IPS DF 19.7 (cell line): ENCODE results near the gene TRAF3IP1.

Experiments
- DNase-seq: peaks from one replicate; pipeline ENCODE4 v3.0.0-alpha.2; 2013; ENCODE audit warnings: low read depth, low spot score

Gene TRAF3IP1

DNA sequence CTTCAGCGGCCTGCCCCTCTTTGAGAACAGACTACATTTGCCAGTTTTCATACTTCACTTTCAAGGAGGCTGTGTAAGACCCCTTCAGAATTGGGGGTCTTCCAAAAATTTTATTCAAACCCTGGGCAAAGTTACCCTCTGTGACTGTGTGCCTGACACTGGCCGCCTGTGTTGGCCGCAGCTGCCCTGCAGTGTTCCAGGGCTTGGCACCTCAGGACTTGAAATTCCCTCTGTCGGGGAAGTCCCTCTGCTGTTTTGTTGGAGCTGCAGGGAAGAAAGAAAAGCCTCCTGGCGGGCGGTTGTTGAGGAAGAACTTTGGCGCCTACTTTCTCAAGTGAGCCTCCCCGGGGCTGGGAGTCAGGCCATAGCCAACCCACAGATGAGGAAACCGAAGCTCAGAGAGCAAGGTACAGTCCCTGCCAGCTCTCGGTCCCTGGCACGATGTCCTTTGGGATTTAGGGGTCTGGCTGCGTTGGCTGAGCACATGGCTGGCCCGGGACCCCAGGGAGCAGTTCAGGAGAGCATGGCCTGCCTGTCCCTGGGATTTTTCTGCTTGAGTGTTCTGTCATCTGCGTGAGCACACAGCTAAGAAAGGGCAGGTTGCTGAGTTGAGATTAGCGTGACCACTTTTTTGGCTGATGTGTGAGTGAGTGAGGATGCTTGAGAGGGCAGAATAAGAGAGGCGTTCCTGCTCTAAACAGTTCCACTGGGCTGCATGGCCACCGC is 88.5 kb downstream of the TRAF3IP1 start:
- no peak for DNase-seq

DNA sequence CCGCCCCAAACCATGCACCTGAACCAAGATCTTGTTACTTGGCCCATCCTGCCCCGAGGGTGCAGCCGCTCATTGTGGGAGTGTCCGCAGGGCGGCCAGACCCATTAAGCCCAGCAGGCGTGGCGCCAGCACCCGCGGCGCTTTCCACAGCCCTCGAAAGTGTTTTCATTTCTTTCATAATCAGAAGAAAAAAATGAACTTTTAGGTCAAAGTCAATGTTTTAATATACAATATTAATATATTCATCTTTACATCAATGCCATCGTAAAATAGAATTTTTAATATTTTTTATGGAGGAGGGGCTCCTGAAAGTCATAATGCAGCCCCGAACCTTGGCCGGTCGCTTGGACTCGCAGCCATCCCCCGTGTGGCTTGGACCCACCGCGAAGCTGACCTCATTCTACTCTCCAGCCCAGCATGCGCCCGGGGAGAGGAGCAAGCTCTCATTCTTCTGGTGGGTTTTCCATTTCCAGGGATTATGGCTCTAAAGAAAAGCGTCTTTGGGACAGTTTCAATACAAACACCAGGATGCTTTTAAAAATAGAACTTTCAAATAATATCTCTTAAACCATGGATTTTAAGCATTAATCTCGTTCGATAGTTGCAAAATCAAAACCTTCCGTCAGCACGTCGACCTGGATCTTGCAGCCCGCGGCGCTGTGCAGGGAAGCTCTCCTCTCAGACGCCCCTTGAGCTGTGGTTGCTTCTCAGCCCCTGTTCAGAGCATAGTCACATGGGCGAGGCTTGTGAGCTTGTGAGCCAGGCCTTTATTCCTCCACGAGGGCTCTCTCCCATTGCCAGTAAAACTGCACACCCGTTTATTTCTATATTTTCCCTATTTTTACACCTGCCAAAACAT is 89.3 kb downstream of the TRAF3IP1 start:
- no peak for DNase-seq

DNA sequence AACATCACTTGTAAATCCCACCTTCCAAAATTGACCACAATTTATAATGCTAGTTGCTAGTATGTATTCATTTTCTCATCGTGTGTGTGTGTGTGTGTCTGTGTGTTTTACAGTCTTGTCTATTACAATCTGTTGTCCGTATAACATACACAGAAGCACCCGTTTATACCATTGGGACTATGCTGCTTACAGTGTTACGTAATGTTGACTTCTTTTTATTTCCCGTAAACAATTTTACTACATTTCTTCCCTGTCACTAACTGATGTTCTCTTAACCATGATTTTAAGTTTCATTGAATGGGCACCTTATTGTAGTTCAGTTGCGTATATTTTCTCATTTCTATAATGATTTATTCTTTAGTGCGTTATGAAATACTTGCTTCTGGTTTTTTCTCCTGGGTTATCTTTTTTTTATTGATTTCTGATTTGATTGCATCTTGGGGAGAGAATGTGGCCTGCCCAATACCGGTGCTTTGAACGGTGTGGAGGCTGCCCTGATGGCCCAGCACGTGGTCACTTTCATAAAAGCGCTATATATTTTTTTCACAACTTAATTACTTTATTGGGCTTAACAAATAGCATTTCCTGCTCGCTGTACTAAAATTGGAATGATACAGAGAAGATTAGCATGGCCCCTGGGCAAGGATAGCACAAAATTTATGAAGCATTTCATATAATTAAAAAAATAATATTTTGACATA is 91.9 kb downstream of the TRAF3IP1 start:
- DNase-seq: no peak

DNA sequence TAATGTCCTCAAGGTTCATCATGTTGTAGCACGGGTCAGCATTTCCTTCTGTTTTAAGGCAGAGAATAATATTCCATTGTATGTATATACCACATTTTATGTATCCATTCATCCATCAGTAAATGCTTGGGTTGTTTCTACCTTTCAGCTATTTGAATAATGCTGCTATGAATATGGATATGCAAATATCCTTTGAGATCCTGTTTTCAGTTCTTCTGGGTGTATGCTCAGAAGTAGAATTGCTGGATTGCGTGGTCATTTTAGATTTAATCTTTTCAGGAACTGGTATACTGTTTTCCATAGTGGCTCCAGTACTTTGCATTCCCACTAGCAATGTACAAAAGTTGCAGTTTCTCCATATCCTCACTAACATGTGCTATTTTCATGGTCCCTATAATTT is 93.0 kb downstream of the TRAF3IP1 start:
- DNase-seq: no peak

DNA sequence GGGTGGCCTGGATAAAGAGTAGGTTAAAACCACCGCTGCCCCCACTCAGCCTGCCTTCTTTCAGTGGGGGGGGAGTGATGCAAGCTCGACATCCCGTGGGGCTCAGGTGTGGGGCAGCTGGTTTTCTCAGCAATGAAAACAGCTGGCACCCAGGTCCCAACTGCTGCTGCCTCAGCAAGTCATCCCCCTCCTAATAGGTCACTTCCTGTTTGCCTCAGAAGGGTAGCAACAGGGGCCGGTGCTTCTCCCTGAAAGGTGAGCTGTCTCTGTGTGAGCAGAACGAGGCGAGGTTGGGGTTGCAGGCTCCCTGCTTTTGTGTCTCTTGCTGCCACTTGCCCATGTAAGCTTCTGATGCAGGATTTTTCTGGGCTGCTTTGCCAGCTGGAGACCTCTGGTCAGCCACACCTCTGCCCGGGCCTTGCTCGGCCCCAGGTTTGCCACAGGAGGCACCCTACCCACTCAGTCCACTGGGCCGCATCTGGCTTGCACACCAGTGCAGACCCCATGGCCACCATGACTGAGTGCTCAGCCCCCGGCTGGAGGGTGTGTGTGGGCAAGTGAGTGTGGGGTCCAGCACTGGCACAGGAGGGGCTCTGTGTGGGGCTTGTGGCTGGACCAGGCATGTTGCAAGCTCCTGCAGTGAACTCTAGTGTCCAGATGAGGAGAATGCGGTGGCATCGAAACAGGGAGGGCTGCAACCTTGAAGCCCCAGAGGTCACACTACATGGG is 94.9 kb downstream of the TRAF3IP1 start:
- DNase-seq: no peak

DNA sequence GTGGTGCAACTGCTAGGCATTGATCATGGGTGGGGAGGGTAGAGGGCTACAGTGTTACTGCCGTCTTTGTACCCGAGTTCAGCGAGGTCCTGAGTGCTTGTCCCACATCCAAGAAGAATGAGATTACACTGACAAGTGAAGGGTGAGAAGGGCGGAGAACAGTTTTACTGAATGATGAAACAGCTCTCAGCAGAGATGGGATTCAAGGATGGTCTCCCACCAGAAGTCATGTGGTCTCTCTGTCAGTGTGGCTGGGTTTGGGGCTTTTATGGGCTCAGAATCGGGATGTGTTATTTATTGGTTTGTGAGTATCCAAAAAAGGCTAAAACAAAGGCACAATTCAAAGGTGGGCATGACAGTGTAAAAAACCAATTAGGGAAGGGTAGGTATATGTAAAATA is 95.6 kb downstream of the TRAF3IP1 start:
- no peak for DNase-seq

DNA sequence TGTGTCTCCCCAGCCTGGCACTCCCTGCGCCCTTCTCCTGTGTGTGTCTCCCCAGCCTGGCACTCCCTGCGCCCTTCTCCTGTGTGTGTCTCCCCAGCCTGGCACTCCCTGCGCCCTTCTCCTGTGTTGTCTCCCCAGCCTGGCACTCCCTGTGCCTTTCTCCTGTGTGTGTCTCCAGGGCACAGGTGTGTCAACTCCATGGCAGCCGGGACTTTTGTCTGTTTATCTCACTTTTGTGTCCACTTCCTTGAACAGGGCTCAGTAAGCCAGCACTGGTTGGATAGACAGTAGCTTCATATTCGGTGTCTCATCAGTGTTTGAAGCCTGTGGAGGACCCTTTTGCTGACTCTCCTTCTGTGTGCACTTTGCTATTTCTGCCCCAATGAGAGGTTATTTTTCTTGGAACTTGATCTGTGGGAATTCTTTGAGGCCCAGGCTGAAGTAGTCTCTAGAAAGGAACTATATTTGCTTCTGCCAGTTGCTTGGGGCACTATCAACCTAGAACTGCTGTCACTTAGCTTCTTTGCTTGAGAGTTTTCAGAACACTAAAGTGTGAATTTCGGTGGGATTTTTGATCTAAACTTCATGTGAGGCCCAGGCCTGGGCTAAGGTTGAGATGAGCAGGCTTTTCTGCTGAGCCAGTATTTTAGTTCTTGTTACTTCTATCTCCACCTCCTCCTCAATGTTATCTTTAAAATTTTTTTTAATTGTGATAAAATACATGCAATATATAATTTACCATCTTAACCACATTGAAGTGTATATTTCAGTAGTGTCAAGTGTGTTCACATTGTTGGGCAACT is 98.1 kb downstream of the TRAF3IP1 start:
- DNase-seq: no peak

DNA sequence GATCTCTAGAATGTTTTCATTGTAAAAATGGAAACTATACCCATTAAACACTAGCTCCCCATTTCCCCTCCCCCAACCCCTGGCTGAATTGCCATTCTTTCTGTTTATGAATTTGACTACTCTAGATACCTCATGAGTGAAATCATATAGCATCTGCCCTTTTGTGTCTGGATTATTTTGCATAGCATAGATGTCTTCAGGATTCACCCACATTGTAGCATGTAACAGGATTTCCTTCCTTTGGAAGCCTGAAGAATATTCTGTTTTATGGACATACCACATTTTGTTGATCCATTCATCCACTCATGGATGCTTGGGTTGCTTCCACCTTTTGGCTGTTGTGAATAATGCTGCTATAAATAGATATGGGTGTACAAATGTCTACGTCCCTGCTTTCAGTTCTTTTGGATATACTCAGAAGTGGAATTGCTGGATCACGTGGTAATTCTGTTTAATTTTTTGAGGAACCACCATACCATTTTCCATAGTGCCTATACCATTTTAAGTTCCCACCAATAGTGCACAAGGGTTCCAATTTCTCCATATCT is 98.8 kb downstream of the TRAF3IP1 start:
- no peak for DNase-seq

DNA sequence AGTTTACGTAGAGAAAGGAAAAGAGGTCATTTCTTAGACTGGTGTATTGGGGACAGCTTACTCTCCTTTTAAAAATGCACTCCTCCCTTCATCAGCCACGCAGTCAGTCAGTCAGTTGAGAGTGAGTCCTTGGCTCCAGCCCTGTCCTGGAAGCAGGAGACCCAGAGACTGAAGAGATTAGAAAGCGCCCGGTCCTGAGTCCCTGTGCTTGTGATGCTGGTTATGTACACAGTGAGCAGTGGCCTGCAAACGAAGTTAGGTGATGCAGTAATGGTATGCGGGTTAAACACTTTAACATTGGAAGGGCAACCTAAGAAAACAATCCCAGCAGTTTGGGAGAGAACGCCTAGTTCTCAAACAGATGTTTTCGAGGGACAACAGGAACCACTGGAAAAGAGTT is 100.1 kb downstream of the TRAF3IP1 start:
- DNase-seq: no peak

DNA sequence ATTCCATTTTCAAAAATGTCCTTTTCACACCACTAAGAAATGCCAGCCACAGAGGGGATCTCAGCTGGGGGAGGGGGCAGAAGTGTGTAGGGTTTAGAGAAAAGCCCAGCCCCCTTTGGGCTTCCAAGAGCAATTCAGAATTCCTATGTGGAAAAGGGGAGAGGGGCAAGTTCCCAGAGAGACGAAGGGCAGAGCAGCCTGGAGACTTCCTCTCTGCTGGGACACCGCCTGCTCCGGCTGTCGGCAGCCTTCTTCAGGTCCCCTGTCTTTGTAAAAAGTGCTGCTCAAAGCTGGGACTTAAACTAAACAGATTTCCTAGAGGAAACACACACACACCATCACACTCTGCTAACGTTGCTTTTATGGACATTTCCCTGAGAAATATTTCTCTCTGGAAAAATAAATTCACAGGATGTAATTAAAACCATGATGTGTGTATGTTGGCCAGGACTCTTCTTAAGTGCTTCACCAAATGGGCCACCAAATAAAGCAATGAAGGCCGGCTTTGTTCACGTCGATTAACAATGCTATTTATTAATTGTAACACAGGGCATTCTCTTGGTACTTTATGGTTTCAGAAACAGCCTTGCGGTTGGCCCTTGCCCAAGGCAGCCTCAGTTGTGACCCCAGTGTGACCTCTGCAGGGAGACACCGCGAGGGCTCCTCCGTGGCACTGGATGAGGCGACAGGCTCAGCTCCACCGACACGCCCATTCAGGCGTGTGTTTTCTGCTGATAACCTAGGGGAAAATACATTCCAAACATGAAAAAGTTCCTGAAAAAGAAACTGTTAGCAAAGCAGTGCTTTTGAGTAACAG is 100.8 kb downstream of the TRAF3IP1 start:
- no peak for DNase-seq

DNA sequence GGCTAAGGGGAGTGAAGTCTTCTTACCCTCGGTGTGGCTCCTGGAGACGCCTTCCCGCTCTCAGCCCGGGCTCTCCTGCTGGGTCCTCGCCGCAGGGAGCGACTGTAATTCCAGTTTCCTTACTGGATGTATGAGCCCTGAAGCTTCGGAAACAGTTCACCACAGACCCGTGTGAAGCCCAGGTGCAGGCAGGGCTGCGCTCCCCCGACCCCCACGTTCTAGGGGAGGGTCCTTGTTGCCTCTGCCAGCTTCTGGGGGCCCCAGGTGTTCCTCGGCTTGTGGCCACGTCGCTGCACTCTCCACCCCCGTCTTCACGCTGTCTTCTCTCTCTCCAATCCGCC is 101.3 kb downstream of the TRAF3IP1 start:
- no peak for DNase-seq

DNA sequence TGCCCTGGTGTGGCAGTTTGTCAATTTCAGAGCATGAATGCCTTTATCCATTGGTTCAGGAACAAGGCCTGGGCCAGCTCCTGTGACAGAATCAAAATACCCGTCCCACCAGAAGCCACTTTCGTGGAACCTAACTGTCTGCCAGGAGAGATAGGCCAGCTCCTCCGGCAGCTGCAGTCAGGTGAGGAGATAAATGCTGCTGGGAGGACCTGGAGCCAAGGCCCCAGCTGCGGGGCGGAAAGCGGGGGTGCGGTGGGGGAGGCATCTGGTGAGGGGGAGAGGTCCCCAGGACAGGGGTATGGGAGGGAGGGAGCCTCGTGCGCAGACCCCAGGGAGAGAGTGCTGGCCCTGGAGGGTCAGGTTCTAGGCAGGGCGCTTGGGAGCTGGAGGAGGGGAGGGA is 102.0 kb downstream of the TRAF3IP1 start:
- DNase-seq: no peak

DNA sequence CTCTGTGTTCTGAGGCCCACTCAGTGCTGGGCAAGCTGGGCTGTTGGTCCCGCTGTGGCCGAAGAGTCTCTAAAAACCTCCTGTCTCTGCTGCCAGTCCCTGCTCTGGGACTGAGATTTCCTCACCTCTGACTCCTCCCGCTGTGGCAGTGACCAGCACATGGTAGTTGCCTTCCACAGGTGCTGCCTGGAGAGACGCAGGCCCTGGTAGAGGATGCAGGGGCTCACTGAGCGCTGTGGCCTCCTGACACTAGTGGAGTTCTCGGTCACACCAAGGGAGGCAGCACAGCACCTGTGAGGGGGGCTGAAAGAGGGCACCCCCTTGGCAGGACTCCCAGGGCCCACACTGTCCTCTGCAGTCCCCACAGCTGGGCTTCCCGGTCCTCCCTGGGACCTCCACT is 102.6 kb downstream of the TRAF3IP1 start:
- DNase-seq: no peak

DNA sequence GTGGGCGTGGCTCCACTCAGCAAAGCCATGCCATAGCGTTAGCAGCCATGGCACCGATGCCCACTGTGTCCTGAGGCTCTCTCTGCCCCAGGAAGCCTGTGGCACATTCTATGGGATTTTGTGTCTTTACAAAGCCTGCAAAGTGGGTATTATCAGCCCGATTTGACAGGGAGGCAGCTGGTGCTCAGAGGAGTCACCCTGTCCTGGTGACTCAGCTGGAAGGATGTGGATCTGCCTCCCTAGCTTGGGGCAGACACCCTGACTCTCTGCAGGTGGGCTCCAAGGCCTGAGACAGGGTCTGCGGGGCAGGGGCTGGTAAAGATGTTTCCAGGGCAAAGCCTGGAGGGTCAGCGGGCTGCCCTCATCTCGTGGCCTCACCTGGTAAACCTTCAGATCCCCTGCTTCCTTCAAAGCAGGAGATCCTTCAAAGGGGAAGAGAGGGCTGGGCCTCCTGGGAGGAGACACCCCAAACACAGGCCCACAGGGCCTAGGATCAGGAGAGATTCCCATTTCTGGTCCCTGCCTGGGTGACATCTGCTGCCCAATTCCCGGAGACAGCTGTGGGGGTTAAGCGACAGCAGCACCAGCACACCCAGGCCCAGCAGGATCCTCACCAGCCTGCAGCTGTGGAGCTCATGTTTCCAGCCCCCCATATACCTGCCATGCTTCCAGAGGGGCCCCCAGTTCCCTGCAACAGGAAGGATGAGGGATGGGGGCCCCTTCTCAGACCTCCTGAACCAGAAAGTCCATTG is 103.4 kb downstream of the TRAF3IP1 start:
- no peak for DNase-seq

DNA sequence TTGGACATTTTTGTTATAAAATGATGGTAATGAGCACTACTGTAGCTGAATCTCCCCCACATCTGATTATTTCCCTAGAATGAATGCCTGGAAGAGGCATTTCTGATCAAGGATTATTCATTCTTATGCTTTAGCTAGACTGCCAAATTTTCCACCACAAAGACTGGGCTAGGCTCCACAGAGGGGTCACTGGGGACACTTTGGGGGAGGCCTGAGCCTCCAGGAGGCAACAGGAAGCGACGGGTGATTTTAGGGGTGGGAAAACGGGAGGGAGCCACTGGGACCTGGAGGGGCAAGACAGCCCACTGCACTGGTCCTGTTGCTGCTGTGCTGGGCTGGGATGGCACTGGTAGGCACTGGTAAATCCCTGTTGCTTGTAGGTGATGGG is 104.0 kb downstream of the TRAF3IP1 start:
- DNase-seq: no peak

DNA sequence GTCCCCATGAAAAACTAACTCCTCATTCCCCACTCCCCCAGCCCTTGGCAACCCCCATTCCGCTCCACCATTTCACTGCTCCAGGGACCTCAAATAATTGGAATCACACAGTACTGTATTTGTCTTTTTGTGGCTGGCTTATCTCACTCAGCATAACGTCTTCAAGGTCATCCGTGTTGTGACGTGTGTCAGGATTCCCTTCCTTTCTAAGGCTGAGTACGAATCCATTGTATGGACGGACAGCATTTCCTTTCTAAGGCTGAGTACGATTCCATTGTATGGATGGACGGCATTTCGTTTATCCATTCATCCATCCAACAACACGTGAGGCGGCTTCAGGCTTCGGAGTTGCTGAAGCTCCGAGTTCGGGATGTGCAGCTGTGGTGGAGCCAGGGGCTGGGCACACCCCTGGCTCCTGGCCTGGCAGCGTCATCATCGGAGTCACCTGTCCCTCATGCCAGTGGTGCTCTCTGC is 105.2 kb downstream of the TRAF3IP1 start:
- DNase-seq: no peak

DNA sequence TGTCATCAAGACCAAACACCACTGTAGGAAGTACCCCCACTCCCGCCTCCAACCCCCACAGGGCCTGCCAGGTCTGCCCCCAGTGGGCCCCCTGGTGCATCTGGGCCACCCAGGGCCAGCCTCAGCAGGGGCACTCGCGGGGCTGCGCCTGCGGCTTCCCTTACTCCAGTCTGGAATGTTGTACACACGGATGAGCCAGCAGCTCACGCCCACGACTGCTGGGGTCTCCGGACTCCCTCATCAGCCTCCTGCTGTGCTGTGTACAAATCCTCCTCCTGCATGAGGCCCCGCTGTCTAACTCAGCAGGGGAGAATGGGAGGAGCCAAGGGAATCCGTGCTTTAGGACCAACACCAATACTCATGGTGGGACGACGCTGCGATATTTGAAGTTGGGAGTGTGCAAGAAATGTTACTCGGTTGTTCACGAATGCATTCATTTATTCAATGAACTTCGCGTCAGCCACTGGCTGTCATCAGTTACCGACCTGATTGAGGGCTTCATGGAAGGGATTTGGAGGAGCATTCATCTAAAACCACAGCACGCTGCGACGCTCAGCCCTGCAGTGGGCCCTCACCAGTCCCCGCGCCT is 105.8 kb downstream of the TRAF3IP1 start:
- no peak for DNase-seq

DNA sequence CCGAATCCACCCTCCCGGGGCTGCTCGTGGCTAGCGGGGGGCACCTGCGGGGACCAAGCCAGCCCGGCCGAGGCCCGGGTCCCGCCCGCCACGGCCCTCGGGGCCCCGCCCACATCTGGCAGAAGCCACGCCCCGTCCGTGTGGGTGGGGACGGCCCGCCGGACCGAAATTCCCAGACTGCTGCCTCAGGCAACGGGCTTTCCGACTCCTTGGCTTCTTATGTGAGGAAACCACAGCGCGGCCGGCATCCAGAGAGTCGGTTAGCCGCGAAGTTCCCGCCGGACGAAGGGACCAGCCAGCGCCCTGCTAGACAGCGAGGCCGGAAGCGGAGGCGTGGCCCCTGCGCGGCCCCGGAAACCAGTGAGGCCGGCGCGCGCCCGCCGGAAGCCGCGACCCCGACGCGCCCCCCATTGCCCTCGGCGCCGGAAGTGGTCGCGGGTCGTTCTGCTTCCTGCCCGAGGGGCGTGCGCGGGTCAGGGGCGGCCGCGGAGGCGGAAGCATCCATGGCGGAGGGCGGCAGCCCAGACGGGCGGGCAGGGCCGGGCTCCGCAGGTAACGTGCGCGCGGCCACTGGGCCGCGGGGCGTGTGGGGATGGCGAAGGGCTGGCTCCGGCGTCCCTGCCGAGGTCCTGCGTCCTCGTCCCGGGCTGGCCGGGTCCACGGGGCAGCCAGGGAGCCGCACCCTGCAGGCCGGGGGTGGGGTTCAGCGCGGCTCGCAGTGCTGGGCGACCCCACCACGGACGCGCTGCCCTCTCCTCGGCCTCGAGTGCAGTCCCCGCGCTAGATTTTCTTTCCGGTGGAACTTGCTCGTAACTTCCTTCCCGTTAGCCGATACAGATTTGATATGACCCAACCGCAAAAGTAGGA is 106.5 kb downstream of the TRAF3IP1 start, which contains the start of gene ASB1:
TSS of gene ASB1 (plus strand) at position 360 of the 867 bp plus-strand sequence. CDS start at position 504, 144 bp downstream.
- DNase-seq: no peak
